Measurements from ENCODE around the gene ZNF469. TPM values are rescaled to one million over a fixed set of nuclear protein-coding genes. Genes with fewer than 3 reads are reported as not detected.

The ZNF469 gene
- total and polyA plus RNA-seq, 3 donors from 2014 or later: 0.98 to 2.8 (median 2.2) TPM

GRCh38 chr16:88340755-88341150, 42.0 kb upstream of the ZNF469 start:
- Histone ChIP-seq H3K36me3 (ENCODE audit: low read depth, missing control alignments) (no peaks in the 10 kb centered on the region), H3K27ac (no peak overlapping the region)
- no peak for TF ChIP-seq POLR2A (IDR thresholded peaks at IDR 0.05)
- TF ChIP-seq CTCF (IDR thresholded peaks at IDR 0.05): no peak

GRCh38 chr16:88341551-88342290, 41.0 kb upstream of the ZNF469 start:
- no peaks in the 10 kb centered on the region for H3K9me3 ChIP-seq
- no peaks in the 10 kb centered on the region for H3K27me3 ChIP-seq
- no peaks in the 10 kb centered on the region for H3K4me1 ChIP-seq
- no peak for TF ChIP-seq POLR2A (IDR thresholded peaks at IDR 0.05)
- TF ChIP-seq CTCF (IDR thresholded peaks at IDR 0.05): no peak
- H3K36me3 ChIP-seq (ENCODE audit: low read depth, missing control alignments): no peaks in the 10 kb centered on the region
- no peak overlapping the region for H3K4me3 ChIP-seq
- 89 to 97% methylated on average over 13 to 24 of the region's 24 CpGs for WGBS, 2 donors
- DNase-seq: no peak
- intact Hi-C loops (cut with DNase I; ENCODE audit: low total_unique reads): no loop called here
- no peak overlapping the region for H3K27ac ChIP-seq

More at GRCh38 chr16:88340755-88341150, 42.0 kb upstream of the ZNF469 start:
- no peaks in the 10 kb centered on the region for H3K27me3 ChIP-seq
- H3K9me3 ChIP-seq: no peaks in the 10 kb centered on the region
- WGBS, 2 donors: 91 to 93% methylated on average over 8 to 11 of the region's 11 CpGs
- intact Hi-C loops (cut with DNase I; ENCODE audit: low total_unique reads): no loop called here
- H3K4me1 ChIP-seq: no peaks in the 10 kb centered on the region
- DNase-seq: no peak
- H3K4me3 ChIP-seq: no peak overlapping the region

- intact Hi-C loops (cut with DNase I; ENCODE audit: low total_unique reads): no loop called here
- no peaks in the 10 kb centered on the region for H3K27me3 ChIP-seq
- TF ChIP-seq CTCF (IDR thresholded peaks at IDR 0.05): no peak
- TF ChIP-seq POLR2A (IDR thresholded peaks at IDR 0.05): no peak
- no peak overlapping the region for H3K4me3 ChIP-seq
- H3K9me3 ChIP-seq: no peaks in the 10 kb centered on the region
- no peak overlapping the region for H3K27ac ChIP-seq
- H3K4me1 ChIP-seq: no peaks in the 10 kb centered on the region
- 95 to 98% methylated on average over 8 to 16 of the region's 16 CpGs for WGBS, 2 donors
- no peak for DNase-seq
- no peaks in the 10 kb centered on the region for H3K36me3 ChIP-seq (ENCODE audit: low read depth, missing control alignments)
Observed at GRCh38 chr16:88342491-88342890, 40.3 kb upstream of the ZNF469 start.

- TF ChIP-seq CTCF (IDR thresholded peaks at IDR 0.05) (no peak), POLR2A (IDR thresholded peaks at IDR 0.05) (no peak)
- H3K4me3 ChIP-seq: no peak overlapping the region
- intact Hi-C loops (cut with DNase I; ENCODE audit: low total_unique reads): no loop called here
- no peaks in the 10 kb centered on the region for H3K4me1 ChIP-seq
- WGBS, 2 donors: 82 to 92% methylated on average over 8 of the region's 8 CpGs
- no peak for DNase-seq
- H3K27me3 ChIP-seq: no peaks in the 10 kb centered on the region
- no peak overlapping the region for H3K27ac ChIP-seq
- H3K9me3 ChIP-seq: no peaks in the 10 kb centered on the region
- H3K36me3 ChIP-seq (ENCODE audit: low read depth, missing control alignments): no peaks in the 10 kb centered on the region
Observed at GRCh38 chr16:88343271-88343791, 39.4 kb upstream of the ZNF469 start.

All from testis (tissue), 3 donors.